GM21825 (cell line): Measurements from ENCODE around the gene APOL3.
"Not testable (repeated sequence)": the region's sequence is repeated elsewhere in the genome, so short reads cannot be mapped to it uniquely, and the experiment has no call there.

ENCODE experiments used
- ATAC-seq: cut with Tn5 transposase; IDR thresholded peaks from one replicate; pipeline ENCODE4 v1.9.1; 2021; ENCODE audit warnings: mild to moderate bottlenecking, moderate library complexity; ENCODE audit not compliant: unreplicated experiment

Gene APOL3

DNA sequence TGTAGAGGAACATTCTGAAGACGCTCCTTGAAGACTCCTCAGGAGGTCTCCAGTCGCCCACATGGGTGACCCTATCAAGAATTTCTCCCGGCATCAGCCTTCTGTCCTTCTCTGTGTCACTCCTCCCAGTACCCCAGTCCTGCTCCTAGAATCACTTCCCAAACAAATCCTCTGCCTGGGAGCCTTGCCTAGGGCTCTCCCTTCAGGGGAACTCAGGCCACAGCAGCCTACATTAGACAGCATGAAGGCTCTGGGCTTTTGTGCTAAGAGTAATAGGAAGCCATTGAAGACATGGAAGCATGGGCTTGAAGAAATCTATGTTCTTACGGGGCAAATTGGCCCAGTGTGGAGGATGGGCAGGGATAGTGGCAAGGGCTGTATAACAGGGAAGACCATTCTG, 21.8 kb downstream of the APOL3 start:
- ATAC-seq: not testable (repeated sequence)

DNA sequence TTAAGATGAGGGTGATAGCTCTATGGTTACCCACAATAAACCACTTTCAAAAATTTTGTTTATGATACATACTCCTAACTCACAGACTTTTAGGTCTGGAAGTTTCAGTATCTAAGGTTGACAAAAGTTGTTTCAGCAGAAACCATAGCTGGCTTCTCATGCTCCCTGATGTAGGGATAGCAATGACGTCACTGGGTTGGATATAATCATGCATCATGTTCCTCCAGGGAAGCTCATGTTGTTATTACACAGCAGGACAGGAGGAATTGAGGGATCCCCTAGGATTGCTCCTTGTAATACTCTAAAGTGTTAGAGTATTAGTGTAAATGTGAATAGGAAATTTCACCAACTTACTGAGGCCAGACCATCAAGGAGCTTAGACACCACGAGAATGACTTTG, 23.6 kb downstream of the APOL3 start:
- ATAC-seq: no peak

DNA sequence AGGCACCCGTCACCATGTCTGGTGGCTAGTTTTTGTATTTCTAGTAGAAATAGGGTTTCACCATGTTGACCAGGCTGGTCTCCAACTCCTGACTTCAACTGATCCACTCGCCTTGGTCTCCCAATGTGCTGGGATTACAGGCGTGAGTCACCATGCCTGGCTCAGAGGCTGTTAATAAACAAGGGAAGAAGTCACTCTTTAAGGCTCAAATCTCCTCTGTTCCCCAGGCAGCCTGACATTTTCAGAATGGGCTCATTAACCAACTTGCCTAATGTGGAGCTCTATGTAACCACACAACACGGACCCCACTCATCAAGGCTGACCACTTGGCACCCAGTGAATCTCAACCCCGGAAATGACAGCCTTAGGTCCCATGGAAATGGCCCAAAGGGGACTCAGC, 24.1 kb downstream of the APOL3 start:
- ATAC-seq: no peak

DNA sequence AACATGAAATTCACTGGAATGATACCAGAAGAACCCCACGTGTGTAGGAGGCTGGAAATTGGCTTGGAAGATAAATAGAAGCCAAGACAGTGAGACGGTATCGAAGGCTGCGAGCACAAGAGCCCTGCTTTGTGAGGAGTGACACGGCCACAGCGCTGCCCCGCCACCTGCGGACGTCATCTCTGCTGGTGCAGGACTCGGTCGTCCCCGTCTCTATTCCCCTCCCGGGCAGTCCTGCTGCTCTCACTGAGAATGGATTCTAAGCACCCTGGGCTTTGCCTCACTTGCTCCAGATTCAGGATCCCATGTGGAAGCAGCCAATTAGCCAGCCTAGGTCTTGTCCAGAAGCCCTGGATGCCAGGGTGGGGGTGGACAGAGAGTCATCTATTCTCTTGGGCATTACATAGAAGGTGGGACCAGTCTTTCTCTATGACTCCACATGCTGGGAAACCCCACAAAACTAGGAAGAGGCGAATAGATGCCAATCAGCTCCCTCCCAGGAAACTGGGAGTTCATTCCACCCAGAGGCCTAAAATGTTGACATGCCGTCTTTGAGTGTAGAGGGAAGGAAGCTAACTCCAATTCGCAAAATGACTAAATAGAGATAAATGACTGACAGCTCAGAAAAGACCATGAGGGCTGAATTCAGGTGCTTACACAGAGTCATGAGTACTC, 25.1 kb downstream of the APOL3 start:
- ATAC-seq: no peak

DNA sequence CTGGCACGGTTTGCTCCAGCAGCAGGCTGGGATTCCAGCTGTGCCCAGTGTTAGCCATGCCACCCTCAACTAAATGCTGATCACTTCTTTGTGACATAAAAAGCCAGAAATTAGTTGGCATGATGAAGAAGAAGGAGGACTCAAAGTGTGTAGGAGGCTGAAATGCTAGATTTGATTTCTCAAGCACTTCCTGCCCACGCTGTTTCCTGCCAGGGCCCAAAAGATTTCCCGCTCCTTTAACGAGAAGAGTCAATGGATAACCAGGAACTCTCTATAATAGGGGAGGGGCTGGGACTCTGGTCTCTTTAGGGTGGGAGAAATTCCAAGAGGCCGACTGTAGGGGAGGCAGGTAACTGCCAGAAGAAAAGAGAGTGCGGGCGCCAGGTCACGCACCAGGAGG, 26.4 kb downstream of the APOL3 start:
- ATAC-seq: no peak

DNA sequence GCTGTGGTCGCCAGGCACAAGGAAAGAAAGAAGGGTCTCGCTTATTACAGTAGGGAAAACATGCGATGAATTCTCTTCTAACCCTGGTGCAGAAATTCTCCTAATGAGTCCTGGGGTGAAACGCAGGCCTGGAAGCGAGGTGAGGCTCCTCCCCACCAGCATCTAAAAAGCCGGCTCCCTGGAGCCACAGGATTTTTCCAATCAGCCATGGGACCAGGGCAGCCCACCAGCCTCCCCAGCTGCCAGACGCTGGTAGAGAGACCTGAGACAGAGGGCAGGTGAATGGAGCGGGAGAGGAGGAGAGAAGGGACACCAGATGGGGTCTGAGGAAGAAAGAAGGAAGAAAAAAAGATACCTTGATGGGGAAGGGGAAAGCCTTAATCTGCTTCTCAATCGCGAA, 28.6 kb downstream of the APOL3 start:
- ATAC-seq: no peak

DNA sequence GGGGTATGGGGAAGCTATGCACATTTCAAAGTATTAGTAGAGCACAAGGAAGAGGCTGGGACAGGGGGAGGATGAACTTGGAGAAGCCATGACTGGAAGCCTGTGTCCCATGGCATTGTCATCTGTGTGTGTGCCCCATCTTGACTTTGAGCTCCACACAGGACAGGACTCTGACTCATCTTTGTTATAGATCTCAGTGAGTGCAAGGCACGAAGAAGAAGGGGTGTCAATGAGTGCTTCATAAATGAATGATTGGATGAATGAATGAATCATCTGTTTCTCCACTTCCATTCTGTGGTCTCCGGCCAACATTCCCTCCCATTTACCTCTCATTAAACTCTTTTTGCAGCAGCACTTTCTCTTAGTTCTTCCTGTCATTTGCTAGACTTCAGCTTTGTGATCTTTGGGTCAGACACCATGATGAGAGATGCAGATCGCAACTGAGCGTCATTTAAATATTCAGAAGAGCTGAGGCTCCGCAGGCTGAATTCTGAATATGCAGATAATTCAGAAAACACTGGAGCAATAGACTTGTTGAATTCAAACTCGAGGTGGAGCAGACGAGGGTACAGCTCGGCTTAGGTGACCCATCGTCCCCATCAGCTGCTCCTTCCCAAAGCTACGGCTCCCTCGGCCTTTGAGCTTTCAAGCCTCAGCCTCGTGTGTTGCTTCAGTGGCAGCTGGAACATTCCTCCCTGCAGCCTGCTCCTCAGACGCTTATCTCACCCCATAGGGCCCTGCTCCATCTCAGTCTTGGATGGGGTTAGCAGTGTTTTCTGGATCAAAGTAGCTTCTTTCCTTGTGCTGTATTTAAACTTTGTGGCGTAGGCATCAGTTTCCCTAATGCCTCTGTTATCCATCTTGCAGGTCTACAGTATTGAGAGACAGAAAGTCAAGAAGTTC, 30.8 kb downstream of the APOL3 start:
- no peak for ATAC-seq

DNA sequence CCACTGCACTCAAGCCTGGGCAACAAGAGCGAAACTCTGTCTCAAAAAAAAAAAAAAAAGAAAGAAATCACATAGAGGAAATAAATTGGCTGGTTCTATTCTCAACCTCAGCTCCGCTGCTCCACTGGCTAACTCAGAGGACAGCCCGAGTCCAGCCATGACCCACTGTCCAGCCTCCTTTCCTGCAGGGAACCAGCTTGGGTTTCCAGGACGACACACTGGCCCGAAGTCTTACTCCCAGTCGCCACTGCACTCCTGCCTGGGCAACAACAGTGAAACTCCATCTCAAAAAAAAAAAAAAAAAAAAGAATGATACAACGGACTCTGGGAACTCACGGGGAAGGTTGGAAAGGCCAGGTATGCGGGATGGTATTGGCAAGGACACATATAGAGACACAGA, 31.5 kb downstream of the APOL3 start:
- no peak for ATAC-seq

DNA sequence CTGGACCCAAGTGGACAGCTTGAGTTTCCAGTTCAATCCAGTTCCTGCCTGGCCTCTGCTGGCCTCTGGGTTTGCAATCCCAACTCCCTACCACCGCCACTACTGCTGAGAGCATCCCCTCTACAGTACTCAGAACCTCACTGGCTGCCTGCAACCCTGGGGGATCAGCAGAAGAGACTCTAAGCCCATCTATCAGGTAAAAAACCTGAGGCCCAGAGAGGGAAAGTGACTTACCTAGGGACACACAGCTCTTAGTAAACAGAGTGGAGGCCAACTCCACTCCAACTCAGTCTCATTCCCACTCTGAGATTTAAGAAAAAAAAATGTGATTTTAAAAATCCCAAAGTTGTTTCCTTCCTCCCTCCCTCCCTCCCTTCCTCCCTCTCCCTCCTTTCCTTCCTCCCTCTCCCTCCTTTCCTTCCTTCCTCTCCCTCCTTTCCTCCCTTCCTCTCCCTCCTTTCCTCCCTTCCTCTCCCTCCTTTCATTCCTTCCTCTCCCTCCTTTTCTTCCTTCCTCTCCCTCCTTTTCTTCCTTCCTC, 34.5 kb downstream of the APOL3 start:
- no peak for ATAC-seq

DNA sequence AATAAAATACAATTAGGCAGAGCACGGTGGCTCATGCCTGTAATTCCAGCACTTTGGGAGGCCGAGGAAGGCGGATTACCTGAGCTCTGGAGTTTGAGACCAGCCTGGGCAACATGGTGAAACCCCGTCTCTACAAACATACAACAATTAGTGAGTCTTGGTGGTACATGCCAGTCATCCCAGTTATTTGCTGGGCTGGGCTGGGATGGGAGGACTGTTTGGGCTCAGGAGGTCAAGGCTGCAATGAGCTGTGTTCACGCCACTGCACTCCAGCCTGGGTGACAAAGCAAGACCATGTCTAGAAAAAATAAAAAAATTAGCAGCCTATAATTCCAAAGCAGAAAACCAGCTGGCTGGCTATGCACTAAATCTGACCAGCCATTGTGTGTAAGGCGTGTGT, 35.1 kb downstream of the APOL3 start:
- ATAC-seq: no peak

DNA sequence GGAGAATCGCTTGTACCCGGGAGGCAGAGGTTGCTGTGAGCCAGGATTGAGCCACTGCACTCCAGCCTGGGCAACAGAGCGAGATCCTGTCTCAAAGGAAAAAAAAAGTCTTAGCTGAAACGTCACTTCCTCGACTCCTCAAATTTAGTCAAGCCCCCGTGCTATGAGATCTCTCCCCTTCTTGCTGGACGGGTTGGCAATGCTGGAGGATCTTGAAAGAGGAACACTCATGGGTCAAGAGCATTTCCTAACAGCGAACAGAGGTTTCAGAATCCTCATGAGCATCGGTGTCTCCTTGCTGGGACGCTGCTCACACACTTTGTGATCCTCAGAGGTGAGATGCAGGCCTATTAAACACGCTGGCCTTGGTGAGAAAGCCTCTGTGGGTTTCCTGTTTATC, 35.9 kb downstream of the APOL3 start:
- no peak for ATAC-seq

DNA sequence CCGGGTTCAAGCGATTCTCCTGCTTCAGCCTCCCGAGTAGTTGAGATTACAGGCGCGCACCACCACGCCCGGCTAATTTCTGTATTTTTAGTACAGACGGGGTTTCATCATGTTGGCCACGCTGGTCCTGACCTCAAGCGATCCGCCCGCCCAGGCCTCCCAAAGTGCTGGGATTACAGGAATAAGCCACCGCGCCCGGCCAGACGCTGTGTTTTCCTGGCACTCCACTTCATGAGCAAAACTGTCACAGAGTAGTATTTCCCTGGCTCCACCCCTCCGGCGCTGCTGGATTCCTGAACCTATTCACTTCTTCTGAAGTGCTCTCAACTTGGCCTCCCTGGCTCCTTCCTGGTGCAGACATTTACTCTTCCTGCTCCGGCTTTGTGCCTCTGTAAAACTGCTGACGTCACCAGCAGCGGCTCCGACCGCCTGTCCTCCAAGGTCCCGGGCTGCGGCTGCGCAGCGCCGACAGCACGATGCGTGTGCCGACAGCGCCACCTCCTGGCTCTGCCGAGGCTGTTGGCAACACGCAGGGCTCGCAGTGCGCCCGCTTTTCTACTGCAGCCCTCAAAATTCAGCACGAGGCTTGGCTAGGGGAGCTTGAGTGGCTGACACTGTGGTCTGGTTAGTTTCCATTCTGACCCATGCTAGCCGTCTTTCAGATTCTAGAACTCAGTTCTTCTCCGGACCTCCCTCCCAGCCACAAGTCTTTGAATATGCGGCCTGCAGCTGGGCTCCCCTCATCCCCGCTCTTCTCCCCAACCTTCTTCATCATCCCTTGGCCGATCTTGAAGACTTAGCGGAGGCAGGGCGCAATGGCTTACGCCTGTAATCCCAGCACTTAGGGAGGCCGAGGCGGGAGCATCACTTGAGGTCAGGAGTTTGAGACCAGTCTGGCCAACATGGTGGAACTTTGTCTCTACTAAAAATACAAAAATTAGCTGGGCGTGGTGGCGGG, 36.6 kb downstream of the APOL3 start:
- ATAC-seq: peak; percentile 86

DNA sequence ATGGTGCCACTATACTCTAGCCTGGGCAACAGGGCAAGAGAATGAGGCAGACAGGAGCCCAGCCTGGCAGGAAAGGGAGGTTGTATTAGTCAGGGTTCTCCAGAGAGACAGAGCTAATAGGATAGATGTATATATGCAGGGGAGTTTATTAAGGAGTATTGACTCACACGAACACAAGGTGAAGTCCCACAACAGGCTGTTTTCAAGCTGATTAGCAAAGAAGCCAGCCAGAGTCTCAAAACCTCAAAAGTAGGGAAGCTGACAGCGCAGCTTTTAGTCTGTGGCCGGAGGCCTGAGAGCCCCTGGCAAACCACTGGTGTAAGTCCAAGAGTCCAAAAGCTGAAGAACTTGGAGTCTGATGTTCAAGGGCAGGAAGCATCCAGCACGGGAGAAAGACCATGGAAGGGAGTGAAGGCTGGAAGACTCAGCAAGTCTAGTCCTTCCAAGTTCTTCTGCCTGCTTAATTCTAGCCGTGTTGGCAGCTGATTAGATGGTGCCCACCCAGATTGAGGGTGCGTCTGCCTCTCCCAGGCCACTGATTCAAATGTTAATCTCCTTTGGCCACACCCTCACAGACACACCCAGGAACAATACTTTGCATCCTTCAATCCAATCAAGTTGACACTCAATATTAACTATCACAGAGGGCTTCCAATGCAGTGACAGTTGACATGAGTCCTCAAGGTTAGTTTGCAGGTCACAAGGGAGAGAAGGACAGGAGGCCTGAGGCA, 39.8 kb downstream of the APOL3 start:
- not testable (repeated sequence) for ATAC-seq

DNA sequence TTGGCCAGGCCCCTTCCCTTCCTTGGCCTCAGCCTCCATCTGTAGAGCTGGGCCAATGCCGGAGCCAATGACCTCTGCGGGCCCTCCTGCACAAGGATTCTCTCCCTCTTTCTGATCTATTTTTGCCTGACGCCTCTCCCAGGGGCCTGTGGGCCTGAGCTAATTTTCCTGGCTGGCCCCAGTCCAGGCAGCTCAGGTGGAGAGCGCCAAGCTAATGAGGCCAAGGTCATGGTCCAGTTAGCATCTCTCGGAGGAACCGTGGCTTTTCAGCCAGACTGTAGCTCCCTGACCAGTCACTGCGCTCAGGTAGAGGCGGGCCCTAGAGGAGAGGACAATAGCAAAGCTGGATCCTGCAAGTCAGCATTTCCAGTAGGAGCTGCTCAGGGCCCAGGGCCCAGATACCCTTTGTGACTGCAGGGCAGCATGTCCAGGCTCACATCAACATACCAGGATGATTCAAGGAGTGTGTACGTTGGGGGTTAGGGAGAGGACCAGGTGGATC, 43.5 kb downstream of the APOL3 start:
- no peak for ATAC-seq

DNA sequence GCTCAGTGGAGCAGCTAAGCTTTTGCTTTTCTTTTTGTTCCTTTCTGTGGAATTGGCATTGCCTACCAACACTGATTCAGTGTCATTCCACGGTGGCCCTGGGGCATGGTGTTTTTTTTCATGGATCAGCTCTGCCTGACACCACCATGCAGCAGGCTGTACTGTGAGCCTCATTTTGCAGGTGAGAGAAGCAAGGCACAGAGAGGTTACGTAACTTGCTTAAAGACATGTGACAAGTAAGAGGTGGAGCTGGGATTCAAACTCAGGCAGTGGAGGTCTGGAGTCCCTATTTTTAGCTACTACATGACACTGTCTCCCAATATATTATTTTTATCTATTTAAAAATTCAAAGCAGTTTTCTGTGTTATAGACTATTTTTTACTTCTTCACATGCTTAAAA, 44.4 kb downstream of the APOL3 start:
- ATAC-seq: no peak

DNA sequence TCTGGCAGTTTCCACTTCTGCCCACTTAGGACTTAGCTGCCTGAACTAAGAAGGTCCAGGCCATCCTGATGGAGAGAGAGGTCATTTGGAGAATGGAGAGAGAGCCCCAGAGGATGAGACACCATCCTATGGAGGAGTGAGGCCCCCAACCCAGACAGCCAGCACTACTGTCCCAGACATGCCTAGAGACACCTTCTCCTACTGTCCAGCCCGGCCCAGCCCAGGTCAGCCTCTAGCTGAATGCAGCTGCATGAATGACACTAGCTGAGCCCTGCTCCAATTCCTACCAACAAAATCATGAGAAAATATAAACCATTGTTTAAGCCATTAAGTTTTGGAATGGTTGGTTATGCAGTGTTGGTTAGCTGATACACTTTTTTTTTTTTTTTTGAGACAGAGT, 47.4 kb downstream of the APOL3 start:
- ATAC-seq: no peak

DNA sequence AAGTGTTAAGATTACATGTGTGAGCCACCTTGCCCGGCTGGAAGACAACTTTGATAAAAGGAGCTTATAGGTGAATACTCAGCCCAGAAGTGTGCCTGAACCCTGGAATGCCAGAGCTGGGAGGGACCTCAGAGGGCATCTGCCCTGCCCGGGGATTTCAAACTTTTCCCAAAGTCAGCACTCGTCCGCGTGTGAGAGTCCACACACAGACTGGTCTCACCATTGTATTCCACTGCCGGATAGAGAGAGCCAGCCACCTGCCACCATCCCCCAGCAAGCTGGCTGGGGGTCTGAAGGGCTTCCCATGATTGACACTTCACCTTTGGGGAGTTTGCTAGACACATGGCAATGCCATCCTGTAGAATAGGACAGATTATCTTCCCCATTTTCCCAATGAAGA, 49.2 kb downstream of the APOL3 start:
- ATAC-seq: no peak

DNA sequence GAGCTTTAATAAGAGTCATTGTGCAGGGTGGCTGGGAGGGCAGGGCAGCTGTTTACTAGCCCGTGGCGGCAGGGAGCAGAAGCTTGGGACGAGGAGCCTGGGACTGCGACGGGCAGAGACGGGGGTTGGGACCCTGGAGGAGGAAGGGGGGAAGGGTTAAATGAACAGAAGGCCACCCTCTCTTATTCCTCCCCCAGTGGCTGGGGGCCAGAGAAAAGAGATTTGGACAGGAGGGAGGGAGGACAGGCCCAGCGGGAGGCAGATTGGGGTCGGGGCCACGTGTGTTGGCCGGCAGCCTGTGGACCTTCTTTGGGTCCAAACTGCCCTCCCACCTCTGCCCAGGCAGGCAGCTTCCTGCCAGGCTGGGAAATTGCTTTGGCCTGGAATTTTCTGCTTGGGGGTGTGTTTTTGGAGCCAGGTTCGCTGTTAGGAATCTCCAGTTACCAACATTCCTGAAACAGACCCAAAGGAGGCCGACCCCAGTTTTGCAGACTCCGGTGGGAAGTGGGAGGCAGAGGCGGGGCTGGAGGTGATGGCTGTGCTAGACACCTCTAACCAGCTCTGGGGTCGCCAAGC, 50.2 kb downstream of the APOL3 start:
- ATAC-seq: no peak

DNA sequence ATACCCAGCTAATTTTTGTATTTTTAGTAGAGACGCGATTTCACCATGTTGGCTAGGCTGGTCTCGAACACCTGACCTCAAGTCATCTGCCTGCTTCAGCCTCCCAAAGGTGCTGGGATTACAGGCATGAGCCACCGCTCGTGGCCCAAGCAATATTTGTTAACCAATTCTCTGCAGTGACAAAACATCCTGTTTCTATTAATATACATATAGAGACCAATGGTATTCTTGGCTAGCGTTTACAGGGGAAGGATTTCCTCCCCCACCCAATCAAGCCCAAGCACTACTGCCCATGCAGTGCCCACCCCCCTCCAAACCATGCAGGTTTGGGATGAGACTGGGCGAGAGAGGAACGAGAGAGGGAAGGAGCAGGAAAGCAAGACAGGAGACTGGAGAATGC, 53.1 kb downstream of the APOL3 start:
- no peak for ATAC-seq

DNA sequence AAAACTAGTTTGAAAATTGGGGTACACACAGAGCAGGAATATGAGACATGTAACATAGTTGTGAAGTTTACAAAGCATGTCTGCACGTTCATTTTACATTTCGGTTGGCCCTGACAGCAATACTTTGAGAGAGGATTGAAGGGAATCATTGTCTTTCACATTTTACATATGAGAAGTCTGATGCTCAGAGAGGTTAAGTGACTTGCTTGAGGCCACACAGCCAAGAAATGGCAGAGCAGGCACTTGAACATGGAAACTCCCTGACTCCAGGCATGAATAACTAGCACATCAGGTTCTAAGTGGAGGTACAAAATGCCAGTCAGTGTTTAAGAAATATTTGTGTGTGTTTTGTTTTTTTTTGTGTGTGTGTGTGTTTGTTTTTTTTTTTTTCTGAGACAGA, 53.6 kb downstream of the APOL3 start:
- no peak for ATAC-seq
